HG03139 (cell line): ENCODE data around the gene MS4A7.
"Not testable (repeated sequence)": the region's sequence is repeated elsewhere in the genome, so short reads cannot be mapped to it uniquely, and the experiment has no call there.

Source experiments
- ATAC-seq: cut with Tn5 transposase; IDR thresholded peaks from one replicate; pipeline ENCODE4 v1.9.1; 2021; ENCODE audit not compliant: unreplicated experiment

MS4A7 gene

GRCh38 chr11:60378354-60378753 lies at the start of gene MS4A7:
TSS of gene MS4A7 (plus strand) at chr11:60378532. CDS start at chr11:60383142, 4,610 bp downstream.
- ATAC-seq = peak; percentile 92

- ATAC-seq = no peak
Measured at GRCh38 chr11:60332846-60333245, 45.5 kb upstream of the MS4A7 start.

- ATAC-seq = peak; percentile 61
Measured at GRCh38 chr11:60334005-60334620, 44.2 kb upstream of the MS4A7 start.

- no peak for ATAC-seq
Measured at GRCh38 chr11:60336767-60337391, 41.5 kb upstream of the MS4A7 start.

GRCh38 chr11:60338053-60338452 lies 40.3 kb upstream of the MS4A7 start:
- ATAC-seq = no peak

- ATAC-seq = no peak
Measured at GRCh38 chr11:60339356-60339755, 39.0 kb upstream of the MS4A7 start.

- no peak for ATAC-seq
Measured at GRCh38 chr11:60343094-60343704, 35.1 kb upstream of the MS4A7 start.

- ATAC-seq = no peak
Measured at GRCh38 chr11:60344146-60344545, 34.2 kb upstream of the MS4A7 start.

- ATAC-seq = no peak
Measured at GRCh38 chr11:60345489-60345888, 32.8 kb upstream of the MS4A7 start.

- no peak for ATAC-seq
Measured at GRCh38 chr11:60347084-60347797, 31.1 kb upstream of the MS4A7 start.

- ATAC-seq = no peak
Measured at GRCh38 chr11:60348116-60348515, 30.2 kb upstream of the MS4A7 start.

GRCh38 chr11:60349990-60350389 lies 28.3 kb upstream of the MS4A7 start:
- ATAC-seq = no peak

GRCh38 chr11:60357771-60358170 lies 20.6 kb upstream of the MS4A7 start:
- ATAC-seq = no peak

GRCh38 chr11:60360621-60361020 lies 17.7 kb upstream of the MS4A7 start:
- ATAC-seq = no peak

GRCh38 chr11:60362241-60362640 lies 16.1 kb upstream of the MS4A7 start:
- no peak for ATAC-seq

GRCh38 chr11:60363542-60364470 lies 14.5 kb upstream of the MS4A7 start:
- ATAC-seq = peak; percentile 63

- ATAC-seq = not testable (repeated sequence)
Measured at GRCh38 chr11:60366262-60366904, 11.9 kb upstream of the MS4A7 start.

GRCh38 chr11:60367009-60367408 lies 11.3 kb upstream of the MS4A7 start:
- ATAC-seq = peak; percentile 72

GRCh38 chr11:60367896-60368295 lies 10.4 kb upstream of the MS4A7 start:
- no peak for ATAC-seq

GRCh38 chr11:60370252-60370810 lies 8.0 kb upstream of the MS4A7 start:
- ATAC-seq = no peak
